ENCODE data around the gene DSE. TPM values are rescaled to one million over a fixed set of nuclear protein-coding genes. Genes with fewer than 3 reads are reported as not detected.

Gene DSE
- total RNA-seq, 1 experiment from 2014 or later = 86.5 TPM

- CTCF ChIA-PET = interaction anchor here (1.9 to 2.4 kb wide), 3 partner anchors 49 to 87 kb away, joined by 8 to 10 read pairs (median 9); no protein-coding TSS in a partner anchor
- POLR2A ChIA-PET = interaction anchor here (0.6 to 5.4 kb wide), 14 partner anchors 9 to 329 kb away, joined by 3 to 117 read pairs (median 6); partner anchors contain the start of gene TSPYL1
- DNase-seq (ENCODE audit: unreplicated experiment) = no peak
- Mint-ChIP-seq H3K4me1 (ENCODE audit: insufficient read depth, unreplicated experiment) (peaks cover 32% of the 10 kb centered on the region), H3K27ac (ENCODE audit: low read depth, unreplicated experiment) (peak overlapping the region; percentile 44), H3K9me3 (ENCODE audit: unreplicated experiment) (no peaks in the 10 kb centered on the region), H3K4me3 (ENCODE audit: unreplicated experiment) (no peak overlapping the region), H3K36me3 (ENCODE audit: insufficient read depth, unreplicated experiment) (peaks cover 18% of the 10 kb centered on the region), H3K27me3 (ENCODE audit: insufficient read depth, unreplicated experiment) (no peaks in the 10 kb centered on the region)
- intact Hi-C loops (cut with micrococcal nuclease) = loop anchor here (5.0 kb wide), 1 partner anchor 73 kb away; no protein-coding TSS in a partner anchor
- no TSS peak for BruUV-seq (replicated peaks)
- TF ChIP-seq, protein P1, sequence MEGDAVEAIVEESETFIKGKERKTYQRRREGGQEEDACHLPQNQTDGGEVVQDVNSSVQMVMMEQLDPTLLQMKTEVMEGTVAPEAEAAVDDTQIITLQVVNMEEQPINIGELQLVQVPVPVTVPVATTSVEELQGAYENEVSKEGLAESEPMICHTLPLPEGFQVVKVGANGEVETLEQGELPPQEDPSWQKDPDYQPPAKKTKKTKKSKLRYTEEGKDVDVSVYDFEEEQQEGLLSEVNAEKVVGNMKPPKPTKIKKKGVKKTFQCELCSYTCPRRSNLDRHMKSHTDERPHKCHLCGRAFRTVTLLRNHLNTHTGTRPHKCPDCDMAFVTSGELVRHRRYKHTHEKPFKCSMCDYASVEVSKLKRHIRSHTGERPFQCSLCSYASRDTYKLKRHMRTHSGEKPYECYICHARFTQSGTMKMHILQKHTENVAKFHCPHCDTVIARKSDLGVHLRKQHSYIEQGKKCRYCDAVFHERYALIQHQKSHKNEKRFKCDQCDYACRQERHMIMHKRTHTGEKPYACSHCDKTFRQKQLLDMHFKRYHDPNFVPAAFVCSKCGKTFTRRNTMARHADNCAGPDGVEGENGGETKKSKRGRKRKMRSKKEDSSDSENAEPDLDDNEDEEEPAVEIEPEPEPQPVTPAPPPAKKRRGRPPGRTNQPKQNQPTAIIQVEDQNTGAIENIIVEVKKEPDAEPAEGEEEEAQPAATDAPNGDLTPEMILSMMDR (IDR thresholded peaks at IDR 0.05; ENCODE audit: unreplicated experiment) = no peak
Measured at GRCh38 chr6:116374586-116374985, 3.8 kb downstream of the DSE start.

DNA sequence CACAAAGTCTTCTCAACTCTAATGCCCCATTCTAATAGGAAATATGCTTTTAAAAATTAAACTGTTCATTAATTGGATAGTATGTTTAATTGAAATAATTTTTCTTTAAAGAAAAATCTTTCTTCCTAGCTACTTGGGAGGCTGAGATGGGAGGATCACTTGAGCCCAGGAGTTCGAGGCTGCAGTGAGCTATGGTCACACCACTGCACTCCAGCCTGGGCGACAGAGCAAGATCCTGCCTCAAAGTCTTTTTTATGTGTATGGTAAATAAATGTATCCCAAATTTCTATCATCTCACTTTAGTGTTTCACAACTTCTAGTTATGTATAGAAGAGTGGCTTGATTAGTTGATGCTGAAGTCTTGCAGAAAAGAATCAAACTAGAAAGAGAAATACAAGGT is 4.5 kb downstream of the DSE start:
- peaks cover 29% of the 10 kb centered on the region for H3K4me1 Mint-ChIP-seq (ENCODE audit: insufficient read depth, unreplicated experiment)
- TF ChIP-seq, protein P1 (IDR thresholded peaks at IDR 0.05; ENCODE audit: unreplicated experiment) = no peak
- H3K27ac Mint-ChIP-seq (ENCODE audit: low read depth, unreplicated experiment) = no peak overlapping the region
- peaks cover 18% of the 10 kb centered on the region for H3K36me3 Mint-ChIP-seq (ENCODE audit: insufficient read depth, unreplicated experiment)
- H3K4me3 Mint-ChIP-seq (ENCODE audit: unreplicated experiment) = no peak overlapping the region
- no TSS peak for BruUV-seq (replicated peaks)
- POLR2A ChIA-PET = interaction anchor here (1.3 to 3.7 kb wide), 6 partner anchors 9 to 96 kb away, joined by 3 to 60 read pairs (median 15); partner anchors contain the start of gene TSPYL1
- intact Hi-C loops (cut with micrococcal nuclease) = no loop called here
- no peaks in the 10 kb centered on the region for H3K9me3 Mint-ChIP-seq (ENCODE audit: unreplicated experiment)
- CTCF ChIA-PET = interaction anchor here (1.5 to 2.4 kb wide), 2 partner anchors 17 to 87 kb away, joined by 7 to 8 read pairs; no protein-coding TSS in a partner anchor
- DNase-seq (ENCODE audit: unreplicated experiment) = no peak
- no peaks in the 10 kb centered on the region for H3K27me3 Mint-ChIP-seq (ENCODE audit: insufficient read depth, unreplicated experiment)

GRCh38 chr6:116376149-116376548 is 5.4 kb downstream of the DSE start:
- Mint-ChIP-seq H3K27me3 (ENCODE audit: insufficient read depth, unreplicated experiment) (no peaks in the 10 kb centered on the region), H3K27ac (ENCODE audit: low read depth, unreplicated experiment) (peak overlapping the region; percentile 53), H3K4me3 (ENCODE audit: unreplicated experiment) (peak overlapping the region; percentile 41), H3K36me3 (ENCODE audit: insufficient read depth, unreplicated experiment) (peaks cover 18% of the 10 kb centered on the region), H3K9me3 (ENCODE audit: unreplicated experiment) (no peaks in the 10 kb centered on the region), H3K4me1 (ENCODE audit: insufficient read depth, unreplicated experiment) (peaks cover 36% of the 10 kb centered on the region)
- POLR2A ChIA-PET = interaction anchor here (0.6 to 3.7 kb wide), 13 partner anchors 9 to 196 kb away, joined by 3 to 60 read pairs (median 4); partner anchors contain the start of genes RWDD1 and TSPYL1
- DNase-seq (ENCODE audit: unreplicated experiment) = peak; percentile 72
- TF ChIP-seq, protein P1 (IDR thresholded peaks at IDR 0.05; ENCODE audit: unreplicated experiment) = no peak
- intact Hi-C loops (cut with micrococcal nuclease) = no loop called here
- CTCF ChIA-PET = interaction anchor here (1.1 to 2.4 kb wide), 3 partner anchors 17 to 108 kb away, joined by 4 to 8 read pairs (median 7); no protein-coding TSS in a partner anchor
- no TSS peak for BruUV-seq (replicated peaks)

DNA sequence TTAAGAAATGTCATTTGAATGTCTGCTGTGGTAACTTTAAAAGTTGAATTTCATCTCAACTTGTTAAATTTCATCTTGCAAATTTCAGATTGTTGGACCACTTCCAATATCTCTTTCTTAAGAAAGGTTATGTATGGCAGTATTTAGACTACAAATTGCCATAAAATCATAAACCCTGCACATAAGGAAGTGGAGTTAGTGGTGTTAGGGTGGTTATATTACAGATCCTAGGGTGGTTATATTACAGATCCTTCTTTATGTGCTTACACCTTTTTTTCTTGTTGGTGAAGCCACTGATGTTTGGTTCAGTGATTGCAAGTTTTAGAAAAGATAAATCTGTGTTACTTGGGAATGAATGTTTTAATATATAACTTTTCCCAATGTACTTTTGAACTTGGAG is 9.0 kb downstream of the DSE start:
- ChIA-PET POLR2A (interaction anchor here (2.0 to 3.2 kb wide), 2 partner anchors 9 to 100 kb away, joined by 6 to 23 read pairs; partner anchors contain the start of genes DSE and TSPYL1), CTCF (no interaction called here)
- peaks cover under 1% of the 10 kb centered on the region for H3K36me3 Mint-ChIP-seq (ENCODE audit: insufficient read depth, unreplicated experiment)
- no peak for DNase-seq (ENCODE audit: unreplicated experiment)
- no TSS peak for BruUV-seq (replicated peaks)
- H3K4me1 Mint-ChIP-seq (ENCODE audit: insufficient read depth, unreplicated experiment) = peaks cover 43% of the 10 kb centered on the region
- peak overlapping the region; percentile 40 for H3K27ac Mint-ChIP-seq (ENCODE audit: low read depth, unreplicated experiment)
- no peaks in the 10 kb centered on the region for H3K9me3 Mint-ChIP-seq (ENCODE audit: unreplicated experiment)
- no peak overlapping the region for H3K4me3 Mint-ChIP-seq (ENCODE audit: unreplicated experiment)
- no peaks in the 10 kb centered on the region for H3K27me3 Mint-ChIP-seq (ENCODE audit: insufficient read depth, unreplicated experiment)
- TF ChIP-seq, protein P1 (IDR thresholded peaks at IDR 0.05; ENCODE audit: unreplicated experiment) = no peak
- intact Hi-C loops (cut with micrococcal nuclease) = no loop called here

Measured in MCF 10A (cell line).